GM12891 (cell line): Measurements from ENCODE around the gene BACH2.
"Not testable (repeated sequence)": the region's sequence is repeated elsewhere in the genome, so short reads cannot be mapped to it uniquely, and the experiment has no call there.

Experiments used
- DNase-seq: peaks from one replicate; pipeline ENCODE4 v3.0.0; 2011; ENCODE audit warnings: low spot score; ENCODE audit not compliant: insufficient read length
- FAIRE-seq: peaks from 2 replicates; lab custom pipeline; 2011; peaks lifted over from hg19 to GRCh38; lab: Jason Lieb, UNC
- PAX5 ChIP-seq: IDR thresholded peaks from 2 replicates; pipeline ENCODE4 v1.6.1; 2011; ENCODE audit warnings: low read length, moderate library complexity, mild to moderate bottlenecking; ENCODE audit not compliant: insufficient read depth, severe bottlenecking
- POLR2A ChIP-seq: IDR thresholded peaks from 2 replicates; pipeline ENCODE4 v1.6.1; 2011; ENCODE audit warnings: low read depth, low read length, control low read depth
- POLR2AphosphoS5 ChIP-seq: IDR thresholded peaks from 2 replicates; pipeline ENCODE4 v1.6.1; 2011; ENCODE audit warnings: low read depth, low read length, control low read depth
- POU2F2 ChIP-seq: IDR thresholded peaks from 2 replicates; pipeline ENCODE4 v1.6.1; 2011; ENCODE audit warnings: low read depth, mild to moderate bottlenecking, control low read depth, low read length, moderate library complexity
- SPI1 ChIP-seq: IDR thresholded peaks from 2 replicates; pipeline ENCODE4 v1.6.1; 2011; ENCODE audit warnings: low read depth, low read length, control low read depth
- TAF1 ChIP-seq: IDR thresholded peaks from 2 replicates; pipeline ENCODE4 v1.6.1; 2011; ENCODE audit warnings: low read depth, low read length, control low read depth

BACH2 gene

DNA sequence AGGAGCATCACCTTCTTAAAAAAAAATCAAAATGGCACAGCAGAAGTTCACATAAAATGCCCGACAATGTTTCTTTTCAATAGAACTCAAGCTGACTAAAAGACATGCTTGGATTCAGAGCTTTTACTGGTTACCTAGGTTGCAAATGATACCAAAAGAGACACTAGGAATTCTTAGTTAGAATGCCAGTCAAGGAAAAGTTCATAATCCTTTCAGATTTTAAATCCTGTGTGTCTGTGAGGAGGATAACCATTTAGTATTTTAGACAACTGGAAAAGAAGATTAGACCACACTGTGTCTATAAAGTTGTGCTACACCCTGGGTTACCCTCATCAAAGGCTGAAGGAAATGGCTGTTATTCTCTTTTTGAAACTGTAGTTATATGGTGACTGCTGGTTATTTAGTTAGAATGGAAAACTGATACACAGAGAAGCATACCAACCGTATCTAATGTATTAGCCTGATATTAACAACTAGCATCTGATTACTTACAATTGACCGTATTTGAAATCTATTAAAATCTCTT lies 262.8 kb downstream of the BACH2 start:
- no peak for DNase-seq
- no peak for FAIRE-seq
- TF ChIP-seq TAF1, result no peak
- TF ChIP-seq PAX5, result no peak
- TF ChIP-seq SPI1, result no peak
- TF ChIP-seq POLR2A, result no peak
- TF ChIP-seq POLR2AphosphoS5, result no peak
- TF ChIP-seq POU2F2, result no peak

DNA sequence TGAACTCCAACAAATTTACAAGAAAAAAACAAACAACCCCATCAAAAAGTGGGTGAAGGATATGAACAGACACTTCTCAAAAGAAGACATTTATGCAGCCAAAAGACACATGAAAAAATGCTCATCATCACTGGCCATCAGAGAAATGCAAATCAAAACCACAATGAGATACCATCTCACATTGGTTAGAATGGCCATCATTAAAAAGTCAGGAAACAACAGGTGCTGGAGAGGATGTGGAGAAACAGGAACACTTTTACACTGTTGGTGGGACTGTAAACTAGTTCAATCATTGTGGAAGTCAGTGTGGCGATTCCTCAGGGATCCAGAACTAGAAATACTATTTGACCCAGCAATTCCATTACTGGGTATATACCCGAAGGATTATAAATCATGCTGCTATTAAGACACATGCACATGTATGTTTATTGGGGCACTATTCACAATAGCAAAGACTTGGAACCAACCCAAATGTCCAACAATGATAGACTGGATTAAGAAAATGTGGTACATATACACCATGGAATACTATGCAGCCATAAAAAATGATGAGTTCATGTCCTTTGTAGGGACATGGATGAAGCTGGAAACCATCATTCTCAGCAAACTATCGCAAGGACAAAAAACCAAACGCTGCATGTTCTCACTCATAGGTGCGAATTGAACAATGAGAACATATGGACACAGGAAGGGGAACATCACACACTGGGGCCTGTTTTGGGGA lies 264.0 kb downstream of the BACH2 start:
- DNase-seq, FAIRE-seq: not testable (repeated sequence)

DNA sequence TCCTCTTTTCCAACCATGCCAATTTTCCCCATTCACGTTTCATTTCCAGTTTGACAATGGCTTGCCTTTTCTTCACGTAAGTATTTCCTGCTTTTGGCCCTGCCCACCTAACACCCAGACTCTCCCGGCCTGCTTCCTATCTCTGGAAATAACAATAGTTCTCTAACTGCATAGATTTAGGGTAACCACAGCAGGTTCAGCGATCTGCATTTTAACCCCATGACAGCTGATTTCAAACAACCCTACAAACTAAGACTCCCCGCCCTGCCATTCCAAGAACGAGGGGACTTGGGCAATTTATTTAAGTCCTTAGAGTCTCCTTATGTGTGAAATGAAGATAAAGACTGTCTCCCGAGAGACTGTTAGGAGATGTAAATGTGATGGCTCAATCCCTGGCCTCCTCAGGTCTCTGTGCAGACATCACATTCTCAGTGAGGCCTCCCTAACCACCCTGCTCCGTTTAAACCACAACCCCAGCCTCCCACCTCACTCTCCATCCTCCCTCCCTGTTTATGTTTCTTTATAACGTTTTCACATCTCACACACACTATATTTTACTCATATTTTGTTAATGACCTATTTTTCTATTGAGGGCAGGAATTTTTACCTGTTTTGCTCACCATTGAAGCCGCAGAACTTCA lies 267.5 kb downstream of the BACH2 start:
- FAIRE-seq (no peak), DNase-seq (no peak)
- no peak for TF ChIP-seq PAX5
- TF ChIP-seq POLR2AphosphoS5, result no peak
- TF ChIP-seq POLR2A, result no peak
- TF ChIP-seq TAF1, result no peak
- TF ChIP-seq SPI1, result no peak
- TF ChIP-seq POU2F2, result no peak

DNA sequence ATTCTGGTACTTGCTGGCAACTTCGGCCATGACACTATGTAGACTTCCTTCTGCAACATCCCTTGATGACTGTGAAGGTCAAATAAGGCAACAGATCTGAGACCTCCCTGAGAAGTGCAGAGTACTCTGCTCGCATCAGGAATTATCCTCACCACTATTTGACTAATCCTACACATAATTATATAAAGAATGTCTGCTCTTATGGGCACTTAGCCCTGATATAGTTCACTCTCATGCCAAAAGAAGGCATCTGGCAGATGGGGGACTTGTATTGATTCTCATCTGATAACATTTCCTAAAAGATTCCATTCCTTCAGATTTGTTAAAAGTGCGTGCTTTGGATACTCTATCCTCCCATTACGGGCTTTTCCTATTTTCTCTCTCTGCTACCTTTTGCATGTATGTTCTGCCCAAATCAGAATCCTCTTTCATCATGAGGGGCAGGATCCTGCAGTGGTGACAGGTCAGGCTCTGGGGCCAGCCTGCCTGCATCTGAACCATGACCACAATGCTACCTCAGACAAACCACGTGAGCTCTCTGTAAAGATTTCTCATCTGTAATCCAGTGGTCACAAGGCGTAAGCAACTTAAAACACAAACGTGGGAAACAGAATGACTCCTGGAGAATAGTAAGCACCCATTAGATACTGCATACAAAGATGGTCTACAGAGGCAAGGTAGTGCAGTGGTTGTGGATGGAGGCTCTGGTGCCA lies 268.4 kb downstream of the BACH2 start:
- FAIRE-seq (no peak), DNase-seq (no peak)
- TF ChIP-seq POU2F2, result no peak
- TF ChIP-seq POLR2AphosphoS5, result no peak
- no peak for TF ChIP-seq POLR2A
- no peak for TF ChIP-seq PAX5

DNA sequence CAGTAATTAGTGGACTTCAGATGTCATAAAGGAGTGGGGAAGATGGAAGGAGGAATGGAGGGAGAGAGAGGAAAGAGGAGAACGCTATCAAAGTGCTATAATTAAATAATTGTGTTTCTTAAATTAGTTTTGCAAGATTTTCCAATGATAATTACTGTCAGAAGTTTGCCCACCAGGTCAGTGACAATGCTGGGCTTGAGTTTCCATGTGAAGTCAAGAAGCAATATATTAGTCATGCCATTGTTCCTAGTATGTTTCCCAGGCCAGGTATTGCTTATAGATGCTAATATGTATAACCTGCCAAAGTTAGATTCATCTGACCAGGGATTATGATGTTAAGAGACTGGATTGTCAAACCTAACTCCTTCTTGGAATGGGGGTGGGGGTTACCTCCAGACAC lies 270.4 kb downstream of the BACH2 start:
- TF ChIP-seq POLR2A (no peak), PAX5 (no peak), SPI1 (no peak), TAF1 (no peak), POU2F2 (no peak), POLR2AphosphoS5 (no peak)
- DNase-seq (no peak), FAIRE-seq (no peak)

DNA sequence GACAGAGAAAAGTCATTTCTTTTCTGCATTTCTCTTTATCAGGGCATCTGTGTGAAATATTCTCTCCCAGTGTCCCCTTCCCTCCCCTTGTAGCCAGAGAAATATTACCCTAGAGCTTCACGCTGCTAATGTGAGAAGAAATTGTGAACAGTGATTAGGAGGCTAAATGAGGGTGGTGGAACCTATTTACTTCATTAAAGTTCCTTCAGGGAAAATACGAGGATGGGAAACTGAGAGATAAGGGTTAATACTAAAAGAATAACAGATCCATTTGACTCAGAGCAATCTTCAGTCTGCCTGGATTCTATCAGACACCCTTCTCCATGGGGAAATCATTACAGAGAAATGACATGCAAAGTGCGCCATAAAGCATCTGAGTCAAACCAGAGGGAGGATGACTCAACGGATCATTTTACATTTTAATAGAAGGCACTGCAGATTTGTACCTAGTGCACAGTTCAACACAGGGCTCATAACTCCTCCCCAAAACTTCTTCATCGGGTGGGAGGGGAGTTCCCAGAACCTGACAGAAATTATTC lies 271.1 kb downstream of the BACH2 start:
- DNase-seq (no peak), FAIRE-seq (no peak)
- TF ChIP-seq SPI1 (no peak), PAX5 (no peak), POLR2AphosphoS5 (no peak), POLR2A (no peak), POU2F2 (no peak), TAF1 (no peak)

DNA sequence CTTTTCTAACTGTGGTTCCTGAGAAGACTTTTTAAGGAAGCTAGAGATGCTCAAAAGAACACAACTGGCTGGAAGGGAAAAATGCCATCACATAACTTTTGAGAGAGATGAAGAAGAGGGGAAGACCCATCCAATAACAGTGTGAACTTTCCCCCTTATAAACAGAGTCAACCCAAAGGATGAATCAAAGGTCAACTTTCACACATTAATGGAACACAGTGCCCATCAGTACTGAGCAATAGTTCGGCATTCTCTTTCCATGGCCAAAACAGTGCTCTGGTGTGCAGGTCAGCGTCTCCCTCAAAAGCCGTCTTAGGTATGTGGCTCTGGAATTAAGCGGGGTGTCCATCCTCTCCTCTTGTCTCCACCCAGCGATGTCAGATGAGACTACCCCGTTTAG lies 272.0 kb downstream of the BACH2 start:
- DNase-seq (no peak), FAIRE-seq (no peak)
- TF ChIP-seq PAX5, result no peak
- TF ChIP-seq POLR2AphosphoS5, result no peak
- no peak for TF ChIP-seq TAF1
- no peak for TF ChIP-seq SPI1

DNA sequence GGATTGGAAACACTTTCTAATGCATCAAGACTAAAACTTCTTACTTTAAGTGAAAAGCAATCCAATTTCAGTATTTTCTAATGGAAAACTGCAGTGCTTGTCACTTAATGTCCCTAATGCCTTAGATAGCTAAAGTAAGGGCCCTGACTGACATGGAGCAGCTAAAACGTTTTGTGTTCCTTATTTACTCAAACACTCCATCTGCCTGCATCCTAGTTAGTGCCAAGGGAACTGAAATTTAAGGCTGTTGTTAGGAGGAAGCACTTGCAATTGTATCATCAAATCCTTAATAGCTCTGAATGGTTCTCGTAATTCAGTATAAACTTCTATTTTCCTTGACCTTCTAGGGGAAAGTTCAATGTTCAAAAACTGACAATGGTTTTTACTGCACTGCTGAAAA lies 274.9 kb downstream of the BACH2 start:
- no peak for TF ChIP-seq SPI1
- TF ChIP-seq PAX5, result no peak
- TF ChIP-seq POLR2AphosphoS5, result no peak
- TF ChIP-seq TAF1, result no peak
- no peak for FAIRE-seq
- no peak for DNase-seq

DNA sequence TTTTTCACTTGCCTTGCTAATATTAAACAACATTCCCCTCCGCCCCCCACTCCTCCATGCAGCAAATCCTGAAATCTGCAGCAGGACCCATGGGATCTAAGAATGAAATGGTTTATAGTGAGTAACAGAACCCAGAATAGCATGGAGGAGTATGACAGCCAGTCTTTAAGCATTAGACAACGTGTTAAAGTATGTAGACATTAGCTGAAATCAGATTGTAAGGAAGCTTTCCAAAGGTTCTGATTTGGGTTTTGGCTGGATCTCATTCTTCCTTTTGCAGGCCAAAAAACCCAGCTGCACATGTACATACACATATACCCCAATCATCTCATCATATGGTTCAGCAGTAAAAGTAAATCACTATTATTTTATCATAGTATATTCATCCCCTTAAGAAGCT lies 275.9 kb downstream of the BACH2 start:
- FAIRE-seq (no peak), DNase-seq (no peak)
- TF ChIP-seq POLR2AphosphoS5, result no peak
- TF ChIP-seq POLR2A, result no peak
- TF ChIP-seq TAF1, result no peak
- TF ChIP-seq PAX5, result no peak
- no peak for TF ChIP-seq POU2F2
- TF ChIP-seq SPI1, result no peak

DNA sequence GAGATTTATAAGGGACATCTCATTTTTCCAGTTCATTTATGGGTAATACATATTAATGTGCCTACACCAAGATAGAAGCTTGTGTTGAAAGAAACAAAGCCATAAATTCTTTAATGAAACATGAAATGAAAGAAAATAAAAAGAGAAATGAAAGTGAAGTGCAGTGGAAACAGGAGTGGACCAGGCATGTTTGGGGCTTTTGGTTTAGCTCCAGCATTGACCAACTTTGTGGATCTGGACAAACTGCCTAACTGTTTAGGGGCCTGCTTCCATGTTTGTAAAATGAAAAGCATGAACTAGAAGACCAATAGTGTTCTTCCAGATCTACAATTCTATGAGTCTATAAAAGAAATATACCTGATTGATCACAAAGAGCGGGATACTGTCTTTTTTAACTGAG lies 277.4 kb downstream of the BACH2 start:
- no peak for TF ChIP-seq POU2F2
- TF ChIP-seq POLR2A, result no peak
- DNase-seq (no peak), FAIRE-seq (no peak)
